ENCODE measurements around the gene ZBED2. TPM values are rescaled to one million over a fixed set of nuclear protein-coding genes. Genes with fewer than 3 reads are reported as not detected.

ZBED2 gene
- total RNA-seq, 4 donors from 2014 or later: not detected

DNA sequence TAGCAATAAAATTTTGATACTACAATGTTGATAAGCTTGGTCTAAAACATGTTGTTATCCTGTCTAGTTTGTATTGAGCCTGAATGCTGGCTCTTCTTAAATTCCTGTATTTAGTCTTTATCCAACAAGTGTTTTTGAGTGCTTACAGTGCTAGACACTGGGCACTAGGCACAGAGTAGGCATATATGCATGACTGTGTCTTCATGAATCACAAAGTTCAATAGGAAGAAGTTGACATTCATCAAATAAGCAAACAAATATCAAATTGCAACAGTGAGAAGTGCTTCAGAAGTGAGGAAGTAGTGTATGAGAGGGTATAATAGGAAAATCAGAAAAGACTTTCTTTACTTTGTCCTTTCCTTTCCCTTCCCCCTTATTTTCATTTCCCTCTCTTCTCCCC lies 46.4 kb downstream of the ZBED2 start:
- TF ChIP-seq CTCF (IDR thresholded peaks at IDR 0.05; ENCODE audit: low read depth): no peak

DNA sequence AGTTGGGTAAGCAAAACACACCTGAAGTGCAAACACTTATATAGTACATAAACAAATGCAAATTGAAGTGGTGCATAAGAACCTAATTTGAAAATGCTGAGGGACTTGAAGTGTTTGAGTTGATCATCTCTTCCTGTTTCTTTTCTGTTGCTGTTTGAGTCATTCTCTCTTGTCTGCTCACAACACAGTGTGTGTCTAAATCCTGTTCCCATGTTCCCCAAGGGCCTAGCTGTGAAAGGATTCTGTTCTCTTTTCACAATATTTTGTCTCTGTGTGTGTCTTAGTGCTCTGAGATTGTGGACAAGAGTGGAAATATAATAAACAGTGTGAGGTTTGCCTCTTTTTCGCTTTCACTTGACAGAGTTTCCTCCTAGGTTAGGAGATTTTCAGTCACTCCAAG lies 47.1 kb downstream of the ZBED2 start:
- TF ChIP-seq CTCF (IDR thresholded peaks at IDR 0.05; ENCODE audit: low read depth): no peak

- no peak for TF ChIP-seq CTCF (IDR thresholded peaks at IDR 0.05; ENCODE audit: low read depth)
These were observed 47.5 kb downstream of the ZBED2 start for GRCh38 chr3:111547631-111548030.

- no peak for TF ChIP-seq CTCF (IDR thresholded peaks at IDR 0.05; ENCODE audit: low read depth)
These were observed 49.8 kb downstream of the ZBED2 start for GRCh38 chr3:111545349-111545748.

Other genes starting within 250 kb of the ZBED2 start
- 1 to 10 TPM in 3 of 4 donors, under 1 TPM in 1; 0.88 to 3.7 (median 2.1) TPM for gene CD96, start 53.1 kb downstream of the ZBED2 start, total RNA-seq
- gene PLCXD2, start 79.3 kb upstream of the ZBED2 start, total RNA-seq: 1 to 10 TPM in 1 of 4 donors, under 1 TPM in 3; 0.22 to 1.0 (median 0.70) TPM

All from subcutaneous adipose tissue (tissue), 4 donors.